Esophagus squamous epithelium (tissue), 5 donors: ENCODE measurements around the gene LIPC. TPM values are rescaled to one million over a fixed set of nuclear protein-coding genes. Genes with fewer than 3 reads are reported as not detected.
A peak's percentile ranks its signal among the peaks of the same experiment; 100 is the strongest.

Experiments used
- DNase-seq: peaks from one replicate; lab custom pipeline; 2025; lab: John Stamatoyannopoulos, UW
- H3K27ac ChIP-seq, 4 donors: fragments of 200-600 bp; sonication (generic); one replicate each; pipeline ENCODE4 v1.5.1; 2016 to 2019; ENCODE audit warnings: mild to moderate bottlenecking in 1 of 4
- H3K27me3 ChIP-seq, 4 donors: fragments of 200-600 bp; sonication (generic); 1 replicate in 3 of 4; 2 replicates in 1 of 4; pipeline versions ENCODE4 v1.5.1 to v1.6.0; 2017 to 2021; ENCODE audit warnings: antibody characterized with exemption in 1 of 4
- H3K36me3 ChIP-seq, 3 donors: fragments of 200-600 bp; sonication (generic); one replicate each; pipeline ENCODE4 v1.5.1; 2016 to 2019
- H3K4me1 ChIP-seq, 3 donors: fragments of 200-600 bp; sonication (generic); one replicate each; pipeline ENCODE4 v1.5.1; 2017 to 2019
- H3K4me3 ChIP-seq, 4 donors: fragments of 200-600 bp; sonication (generic); 1 replicate in 3 of 4; 2 replicates in 1 of 4; pipeline ENCODE4 v1.5.1; 2016 to 2019; ENCODE audit warnings: mild to moderate bottlenecking in 2 of 4, moderate library complexity in 1 of 4
- H3K9me3 ChIP-seq, 3 donors: fragments of 200-600 bp; sonication (generic); one replicate each; pipeline ENCODE4 v1.5.1; 2016 to 2019
- POLR2A ChIP-seq, 4 donors: fragments of 450-650 bp; IDR thresholded peaks; one replicate each; pipeline ENCODE4 v1.6.1; 2017; ENCODE audit warnings: antibody characterized with exemption in 4 of 4, mild to moderate bottlenecking in 4 of 4, moderate library complexity in 3 of 4
- WGBS, 2 donors: methylation state at CpG; one replicate each; pipeline ENCODE4 v1.1.5; 2018; 5-methylcytosine and 5-hydroxymethylcytosine counted together
- intact Hi-C: fragments of 100-400 bp; cut with DNase I; formaldehyde crosslinking; loops from one replicate; pipeline ENCODE4 v1.15.0; 2022
- total RNA-seq, 4 donors: library from RNA; depleted of rRNA; stranded (reverse); fragments of >200 nt; gene quantifications; one replicate each; pipeline ENCODE4 v1.1.0, GENCODE V29; 2016
- TF ChIP-seq, protein P1 (sequence below), 6 experiments: fragments of 450-650 bp in 4 of 6; fragments of 200-600 bp in 2 of 6; sonication (generic) in 2 of 6; IDR thresholded peaks; one replicate each; pipeline ENCODE4 v1.5.1; 2016 to 2019; ENCODE audit warnings: antibody characterized with exemption in 6 of 6, mild to moderate bottlenecking in 4 of 6, moderate library complexity in 4 of 6
- donor health status: DM: yes; HTN: yes; CAD: no.

LIPC gene
- total RNA-seq, 4 donors from 2014 or later, result 0.27 to 1.1 (median 0.38) TPM; not detected in 1

DNA sequence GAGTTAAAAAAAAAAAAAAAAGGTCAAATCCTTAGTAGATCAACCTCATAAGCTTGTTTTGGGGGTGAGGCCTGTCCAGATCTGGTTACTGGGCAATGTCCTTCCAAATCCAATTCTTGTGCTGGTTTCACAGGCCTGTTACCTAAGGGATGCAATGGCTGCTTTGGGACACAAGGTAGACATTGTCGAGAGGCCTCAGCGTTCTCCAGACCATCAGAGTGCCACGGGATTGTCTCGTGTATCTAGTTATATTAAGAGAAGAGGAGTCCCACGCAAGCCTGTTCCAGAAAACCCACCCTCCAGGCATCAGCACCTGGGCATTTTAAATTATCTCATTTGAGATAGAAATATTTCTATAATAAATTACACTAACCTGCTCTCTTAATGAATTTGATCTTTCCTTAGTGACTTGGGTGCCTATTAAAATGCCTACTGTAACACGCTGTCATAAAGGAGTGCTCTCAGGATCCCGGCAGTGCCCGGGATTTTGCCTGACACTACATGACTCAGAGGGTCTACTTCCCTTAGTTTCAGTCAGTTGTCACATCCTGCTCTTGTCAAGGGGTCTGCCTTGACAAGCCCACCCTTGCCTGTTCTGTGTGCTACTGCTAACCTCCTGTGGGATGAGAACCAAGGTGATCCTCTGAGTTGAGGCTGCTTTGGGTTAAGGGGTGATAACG is 116.0 kb downstream of the LIPC start:
- no peak for DNase-seq
- WGBS, 2 donors, result 87 to 88% methylated on average over 8 to 9 of the region's 9 CpGs
- Histone ChIP-seq H3K4me1 (peaks cover 15 to 37% (median 21%) of the 10 kb centered on the region in 3 donors), H3K36me3 (no peaks in the 10 kb centered on the region), H3K27me3 (no peaks in the 10 kb centered on the region), H3K9me3 (no peaks in the 10 kb centered on the region), H3K4me3 (no peak overlapping the region), H3K27ac (no peak overlapping the region)
- no peak for TF ChIP-seq POLR2A (IDR thresholded peaks at IDR 0.05)
- TF ChIP-seq, protein P1, sequence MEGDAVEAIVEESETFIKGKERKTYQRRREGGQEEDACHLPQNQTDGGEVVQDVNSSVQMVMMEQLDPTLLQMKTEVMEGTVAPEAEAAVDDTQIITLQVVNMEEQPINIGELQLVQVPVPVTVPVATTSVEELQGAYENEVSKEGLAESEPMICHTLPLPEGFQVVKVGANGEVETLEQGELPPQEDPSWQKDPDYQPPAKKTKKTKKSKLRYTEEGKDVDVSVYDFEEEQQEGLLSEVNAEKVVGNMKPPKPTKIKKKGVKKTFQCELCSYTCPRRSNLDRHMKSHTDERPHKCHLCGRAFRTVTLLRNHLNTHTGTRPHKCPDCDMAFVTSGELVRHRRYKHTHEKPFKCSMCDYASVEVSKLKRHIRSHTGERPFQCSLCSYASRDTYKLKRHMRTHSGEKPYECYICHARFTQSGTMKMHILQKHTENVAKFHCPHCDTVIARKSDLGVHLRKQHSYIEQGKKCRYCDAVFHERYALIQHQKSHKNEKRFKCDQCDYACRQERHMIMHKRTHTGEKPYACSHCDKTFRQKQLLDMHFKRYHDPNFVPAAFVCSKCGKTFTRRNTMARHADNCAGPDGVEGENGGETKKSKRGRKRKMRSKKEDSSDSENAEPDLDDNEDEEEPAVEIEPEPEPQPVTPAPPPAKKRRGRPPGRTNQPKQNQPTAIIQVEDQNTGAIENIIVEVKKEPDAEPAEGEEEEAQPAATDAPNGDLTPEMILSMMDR (IDR thresholded peaks at IDR 0.05), result no peak
- intact Hi-C loops, result no loop called here

DNA sequence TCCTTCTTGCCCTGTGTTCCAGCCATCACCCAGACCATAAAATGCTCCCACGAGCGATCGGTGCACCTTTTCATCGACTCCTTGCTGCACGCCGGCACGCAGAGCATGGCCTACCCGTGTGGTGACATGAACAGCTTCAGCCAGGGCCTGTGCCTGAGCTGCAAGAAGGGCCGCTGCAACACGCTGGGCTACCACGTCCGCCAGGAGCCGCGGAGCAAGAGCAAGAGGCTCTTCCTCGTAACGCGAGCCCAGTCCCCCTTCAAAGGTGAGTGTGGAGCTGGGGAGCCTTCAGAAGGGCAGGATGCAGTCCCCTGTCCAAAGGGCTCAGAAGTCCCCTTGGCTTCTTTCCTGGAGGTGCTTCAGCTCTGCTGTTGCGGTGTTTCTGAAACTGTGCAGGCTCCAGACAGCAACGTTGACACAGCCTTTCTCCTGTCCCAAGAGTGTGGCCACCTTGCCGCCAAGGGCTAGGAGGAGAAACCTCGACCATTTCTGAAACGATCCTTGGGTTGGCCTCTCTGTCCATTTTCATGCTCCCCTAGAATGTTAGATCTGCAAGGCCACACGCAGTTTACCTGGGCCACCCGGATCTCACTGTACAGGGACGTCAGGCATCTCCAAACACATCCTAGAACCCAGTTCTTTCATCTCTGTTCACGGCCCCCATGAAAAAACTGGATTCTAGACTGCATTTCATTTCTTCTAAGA is 116.7 kb downstream of the LIPC start:
- DNase-seq, result no peak
- WGBS, 2 donors, result 80 to 82% methylated on average over 9 of the region's 26 CpGs
- H3K27ac ChIP-seq, result peak overlapping the region in 2 of 4 donors; percentile 62 to 67

DNA sequence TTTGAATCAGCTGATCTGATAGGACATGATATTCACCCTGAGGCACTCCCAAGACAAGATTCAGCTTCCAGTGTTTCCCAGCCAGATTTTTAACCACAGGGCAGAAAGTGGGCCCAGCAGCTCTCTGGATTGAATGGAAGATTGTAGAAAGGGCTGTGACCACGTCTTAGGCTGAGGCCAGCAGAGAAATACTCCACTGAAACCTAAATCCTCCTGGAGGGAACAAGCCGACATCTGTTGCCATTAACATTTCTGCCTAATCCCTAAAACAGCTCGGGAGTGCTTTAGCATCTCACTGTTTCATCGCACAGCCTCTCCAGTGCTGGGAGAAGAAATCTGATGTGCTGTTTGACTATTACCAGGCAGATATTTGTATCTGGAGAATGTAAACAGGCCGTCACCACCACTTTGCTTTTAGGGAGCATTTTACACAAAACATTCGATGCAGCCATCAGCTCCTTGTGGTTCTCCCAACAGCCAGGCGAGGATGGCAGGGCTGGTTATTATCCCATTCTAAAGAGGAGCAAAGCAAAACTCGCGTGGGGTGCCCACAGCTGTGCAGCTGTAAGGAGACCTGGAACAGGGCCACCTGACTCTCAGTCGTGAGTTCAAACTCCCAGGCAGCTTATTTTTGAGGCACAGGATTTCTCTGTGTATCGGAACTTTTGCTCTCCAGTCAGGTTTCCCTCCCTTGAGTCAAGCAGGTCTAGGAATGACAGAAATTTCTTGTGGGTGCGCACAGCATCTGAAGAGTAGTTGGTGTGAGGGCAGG is 117.4 kb downstream of the LIPC start:
- H3K27ac ChIP-seq, result peak overlapping the region in 2 of 4 donors; percentile 62 to 67
- H3K9me3 ChIP-seq, result no peaks in the 10 kb centered on the region
- intact Hi-C loops, result no loop called here
- WGBS, 2 donors, result 70 to 75% methylated on average over 9 to 11 of the region's 12 CpGs
- no peaks in the 10 kb centered on the region for H3K36me3 ChIP-seq
- peaks cover 15 to 37% (median 21%) of the 10 kb centered on the region in 3 donors for H3K4me1 ChIP-seq
- TF ChIP-seq, protein P1 (IDR thresholded peaks at IDR 0.05), result no peak
- TF ChIP-seq POLR2A (IDR thresholded peaks at IDR 0.05), result no peak
- H3K27me3 ChIP-seq, result no peaks in the 10 kb centered on the region
- H3K4me3 ChIP-seq, result no peak overlapping the region
- DNase-seq, result no peak

More for the DNA sequence above, 116.7 kb downstream of the LIPC start:
- TF ChIP-seq POLR2A (IDR thresholded peaks at IDR 0.05), result no peak
- TF ChIP-seq, protein P1 (IDR thresholded peaks at IDR 0.05), result no peak
- H3K36me3 ChIP-seq, result no peaks in the 10 kb centered on the region
- H3K4me3 ChIP-seq, result no peak overlapping the region
- intact Hi-C loops, result no loop called here
- no peaks in the 10 kb centered on the region for H3K27me3 ChIP-seq
- peaks cover 15 to 37% (median 21%) of the 10 kb centered on the region in 3 donors for H3K4me1 ChIP-seq
- no peaks in the 10 kb centered on the region for H3K9me3 ChIP-seq

DNA sequence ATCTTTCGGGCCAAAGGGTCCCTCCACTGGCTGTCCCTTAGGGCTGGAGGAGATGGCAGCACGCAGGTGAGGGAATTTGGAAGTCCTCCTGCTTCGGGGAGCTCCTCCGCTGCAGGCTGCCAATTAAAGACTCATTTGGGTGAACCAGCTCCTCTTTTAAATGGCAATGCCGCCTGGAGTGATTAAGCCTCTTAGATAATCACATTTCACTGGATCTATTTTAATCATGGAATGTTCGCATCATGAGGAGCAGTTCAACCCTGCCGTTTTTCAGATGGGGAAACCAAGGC is 117.9 kb downstream of the LIPC start:
- Histone ChIP-seq H3K4me3 (no peak overlapping the region), H3K27ac (peak overlapping the region in 2 of 4 donors; percentile 62 to 67), H3K9me3 (no peaks in the 10 kb centered on the region), H3K36me3 (no peaks in the 10 kb centered on the region), H3K4me1 (peaks cover 15 to 37% (median 21%) of the 10 kb centered on the region in 3 donors), H3K27me3 (no peaks in the 10 kb centered on the region)
- 74 to 95% methylated on average over 4 to 6 of the region's 7 CpGs for WGBS, 2 donors
- TF ChIP-seq, protein P1 (IDR thresholded peaks at IDR 0.05), result no peak
- TF ChIP-seq POLR2A (IDR thresholded peaks at IDR 0.05), result no peak
- intact Hi-C loops, result no loop called here
- no peak for DNase-seq
